Raji (cell line): ENCODE data around the gene SC5D.

ENCODE experiments used
- POLR2A ChIP-seq: IDR thresholded peaks from 2 replicates; pipeline ENCODE4 v1.6.1; 2011; ENCODE audit warnings: low read depth, low read length, control low read depth; ENCODE audit not compliant: insufficient read depth

Gene SC5D

DNA sequence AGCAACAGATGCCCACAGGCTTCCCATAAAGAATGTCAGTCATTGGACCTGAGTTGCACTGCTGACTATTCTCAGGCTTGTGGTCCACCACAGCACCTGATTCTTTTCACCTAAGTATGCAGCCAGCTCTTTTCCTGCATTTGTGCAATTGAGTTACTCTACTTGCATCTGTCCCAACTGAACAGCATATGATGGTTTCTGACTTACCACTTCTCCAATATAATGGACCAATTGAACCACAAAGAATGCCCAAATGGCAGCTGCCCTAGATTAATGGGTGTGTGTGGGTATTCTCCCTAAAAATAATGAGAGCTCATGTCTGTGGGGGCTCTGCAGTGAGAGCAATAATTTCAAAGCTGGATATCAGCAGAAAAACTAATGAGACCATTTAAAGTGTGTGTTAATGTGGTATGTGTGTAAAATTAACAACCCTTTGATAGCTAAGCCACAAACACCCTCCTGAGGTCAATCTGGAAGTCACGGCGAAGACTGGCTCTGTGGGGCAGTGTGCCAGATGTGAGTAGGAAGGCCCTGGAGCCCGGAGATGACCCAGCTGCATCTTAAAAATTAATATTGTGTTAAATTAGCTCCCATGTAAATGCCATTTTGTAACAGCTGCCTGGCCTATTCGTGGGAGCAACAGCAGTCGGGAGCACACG lies 43.8 kb downstream of the SC5D start:
- no peak for TF ChIP-seq POLR2A

DNA sequence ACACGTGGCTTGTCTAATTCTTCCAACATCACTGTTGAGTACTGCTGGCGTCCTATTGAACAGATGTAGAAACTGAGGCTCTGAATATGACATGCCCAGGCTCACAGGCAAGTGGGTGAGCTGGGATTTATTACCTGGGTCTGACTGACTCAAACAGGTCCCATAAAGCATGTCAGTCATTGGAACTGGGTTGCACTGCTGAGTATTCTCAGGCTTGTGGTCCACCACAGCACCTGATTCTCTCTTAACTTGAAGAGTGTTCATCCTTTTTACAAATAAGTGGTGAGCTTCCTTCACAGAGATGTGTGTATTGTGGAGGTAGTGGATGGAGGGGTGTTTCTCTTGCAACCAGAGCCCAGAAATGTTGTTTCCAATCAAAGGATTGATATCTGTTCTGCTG lies 44.5 kb downstream of the SC5D start:
- TF ChIP-seq POLR2A: no peak

DNA sequence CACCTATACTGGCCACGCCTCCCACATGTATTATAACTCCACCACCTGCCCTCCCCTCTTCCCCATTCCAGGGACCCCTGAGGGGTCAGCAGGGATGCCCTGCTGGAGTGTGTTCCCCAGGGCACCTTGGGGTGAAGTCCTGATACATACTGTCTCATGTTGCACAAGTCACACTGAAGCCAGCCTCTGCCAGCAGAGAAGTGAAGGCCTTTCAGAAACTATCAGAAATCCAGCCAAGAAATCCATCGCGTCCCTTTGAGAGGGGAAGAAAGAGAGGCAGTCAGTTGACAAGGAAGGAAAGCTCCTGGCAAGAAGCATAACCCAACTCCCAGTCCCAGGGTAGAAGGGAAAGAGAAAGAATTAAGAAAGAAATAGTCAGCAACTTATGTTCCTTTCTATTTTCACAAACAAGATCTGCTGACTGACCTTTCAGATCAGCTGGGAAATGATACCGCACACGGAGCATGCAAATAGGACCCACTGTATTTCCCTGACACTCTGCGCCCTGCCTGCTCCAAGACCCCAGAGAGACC lies 45.2 kb downstream of the SC5D start:
- TF ChIP-seq POLR2A: no peak

GRCh38 chr11:121338536-121338935 lies 46.0 kb downstream of the SC5D start:
- TF ChIP-seq POLR2A: no peak

GRCh38 chr11:121340032-121340580 lies 47.5 kb downstream of the SC5D start:
- no peak for TF ChIP-seq POLR2A

DNA sequence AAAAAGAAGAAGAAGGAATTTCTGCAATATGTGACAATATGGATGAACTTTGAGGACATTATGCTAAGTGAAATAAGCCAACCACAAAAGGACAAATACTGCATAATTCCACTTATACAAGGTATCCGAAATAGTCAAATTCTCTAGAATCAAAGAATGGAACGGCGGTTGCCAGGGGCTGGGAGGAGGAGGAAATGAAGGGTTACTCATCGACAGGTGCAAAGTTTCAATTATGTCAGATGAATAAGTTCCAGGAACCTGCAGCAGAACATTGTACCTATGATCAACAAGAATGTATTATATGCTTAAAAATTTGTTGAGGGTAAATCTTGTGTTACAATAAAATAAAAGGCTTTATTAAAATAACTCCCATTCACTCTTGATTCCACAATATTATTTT lies 49.0 kb downstream of the SC5D start:
- no peak for TF ChIP-seq POLR2A

DNA sequence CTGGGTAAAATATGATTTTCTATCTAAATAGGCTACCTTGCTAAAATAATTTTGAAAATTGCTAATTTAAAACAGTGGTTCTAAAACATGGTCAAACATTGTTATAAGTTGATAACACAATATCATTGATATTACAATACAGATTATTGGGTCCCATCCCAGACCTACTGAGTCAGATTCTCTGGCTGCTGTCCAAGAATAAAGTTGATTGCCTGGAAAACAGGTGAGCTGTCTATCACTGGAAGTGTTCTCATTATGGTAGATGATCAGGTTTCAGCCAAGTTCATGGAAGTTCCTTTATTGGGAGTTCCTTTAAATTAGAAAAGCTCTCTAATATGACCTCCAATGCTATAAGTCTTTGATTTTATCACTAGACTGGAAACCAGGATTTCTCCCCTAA lies 52.3 kb downstream of the SC5D start:
- TF ChIP-seq POLR2A: no peak

DNA sequence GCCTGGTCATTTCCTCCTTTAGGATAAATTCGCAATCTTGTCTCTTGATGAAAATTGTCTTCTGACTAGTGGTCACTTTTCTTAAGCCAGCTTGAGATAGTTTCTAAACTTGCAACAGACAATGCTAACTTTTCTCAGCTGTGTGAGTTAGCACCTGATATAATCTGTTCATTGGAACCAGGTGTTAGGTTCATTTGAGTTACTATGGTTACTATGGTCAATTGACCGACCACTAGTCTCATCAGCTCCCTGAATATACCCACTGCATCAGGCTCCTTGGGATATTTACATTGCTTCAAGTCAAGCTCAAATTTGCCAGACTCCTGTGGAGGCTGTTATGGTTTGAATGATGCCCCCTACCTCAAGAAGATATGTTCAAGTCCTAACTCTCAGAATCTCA lies 54.5 kb downstream of the SC5D start:
- no peak for TF ChIP-seq POLR2A

- TF ChIP-seq POLR2A: no peak
Observed at GRCh38 chr11:121347813-121348212, 55.2 kb downstream of the SC5D start.

- TF ChIP-seq POLR2A: no peak
Observed at GRCh38 chr11:121348220-121348875, 55.8 kb downstream of the SC5D start.

DNA sequence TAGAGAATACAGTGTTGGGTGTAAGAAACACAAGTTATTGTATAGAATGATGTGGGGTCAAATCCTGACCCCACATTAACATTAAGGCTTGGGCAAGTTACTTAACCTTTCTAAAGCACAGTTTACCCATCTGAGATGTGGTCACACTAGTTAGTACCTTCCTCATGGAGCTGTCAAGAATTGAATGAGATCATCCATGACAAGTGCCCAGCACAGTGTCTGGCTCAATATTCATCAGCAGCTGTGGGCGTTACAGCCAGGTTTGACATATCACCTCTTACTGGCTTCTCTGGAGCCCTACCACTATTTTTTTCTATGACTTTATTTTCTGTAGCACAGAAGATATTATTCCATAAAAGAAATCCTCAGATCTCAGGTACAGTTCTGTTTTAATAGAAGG lies 57.2 kb downstream of the SC5D start:
- TF ChIP-seq POLR2A: no peak

GRCh38 chr11:121350314-121351082 lies 57.9 kb downstream of the SC5D start:
- TF ChIP-seq POLR2A: no peak

GRCh38 chr11:121351083-121351630 lies 58.6 kb downstream of the SC5D start:
- TF ChIP-seq POLR2A: no peak

DNA sequence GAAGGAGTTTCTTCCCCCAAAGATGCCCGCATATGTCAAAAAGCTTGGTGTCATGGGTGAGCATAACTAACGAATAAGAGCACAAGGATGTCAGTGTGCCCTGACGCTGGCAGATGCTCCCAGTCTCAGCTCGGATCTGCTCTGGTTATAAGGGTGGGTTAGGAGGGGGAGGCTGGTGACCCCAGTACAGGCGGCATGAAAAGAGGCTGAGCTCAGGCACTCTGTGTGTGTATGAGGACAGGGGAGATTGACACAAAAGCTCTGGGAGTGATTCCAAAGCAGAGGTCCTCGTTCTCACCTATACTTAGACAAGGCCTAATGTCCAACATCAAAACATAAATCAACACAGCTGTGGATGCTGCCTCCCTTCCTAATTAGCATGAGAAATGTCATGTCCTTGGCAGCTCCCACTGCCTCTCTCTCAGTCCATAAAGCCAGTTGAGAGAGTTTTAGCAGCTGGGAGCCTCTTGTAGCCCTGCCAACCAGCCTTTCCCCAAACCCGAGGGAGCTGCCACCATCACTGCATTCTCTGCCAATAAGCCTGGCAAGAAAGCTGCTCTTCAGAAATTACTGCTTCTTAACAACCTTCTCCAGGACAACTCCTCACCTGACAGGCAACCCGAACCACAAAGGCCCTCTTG lies 59.8 kb downstream of the SC5D start:
- no peak for TF ChIP-seq POLR2A

DNA sequence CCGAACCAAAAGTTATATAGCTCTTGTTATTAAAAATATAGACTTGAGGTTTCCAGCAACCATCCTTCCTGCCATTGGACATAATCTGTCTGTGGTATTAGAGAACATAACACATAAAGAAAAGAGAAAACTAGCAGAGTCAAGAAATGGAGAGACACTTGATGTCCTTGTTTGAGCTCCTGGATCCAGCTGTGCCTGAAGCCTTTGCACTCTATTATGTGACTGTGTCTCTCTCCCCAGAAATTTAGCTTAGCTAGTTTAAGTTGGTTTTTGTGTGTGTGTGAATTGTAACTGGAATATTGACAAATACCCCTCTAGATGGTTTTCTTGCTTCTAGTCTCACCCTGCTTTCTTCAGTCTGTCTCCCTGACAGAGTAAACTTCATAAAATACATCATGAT lies 61.6 kb downstream of the SC5D start:
- TF ChIP-seq POLR2A: no peak
